K562 (cell line): ENCODE measurements around the gene ATF3. TPM values are rescaled to one million over a fixed set of nuclear protein-coding genes. Genes with fewer than 3 reads are reported as not detected.

ENCODE experiments used
- BCL6 ChIP-seq: fragments of 250-450 bp; sonication (Bioruptor Pico); IDR thresholded peaks from 2 replicates; pipeline ENCODE4 v1.4.0; 2020
- CCAR2 ChIP-seq: fragments of 200-400 bp; formaldehyde crosslinking; IDR thresholded peaks from 2 replicates; pipeline ENCODE4 v1.6.1; 2017; ENCODE audit warnings: mild to moderate bottlenecking, low read depth, low read length
- CEBPG ChIP-seq, 3 experiments: fragments of 200-800 bp in 1 of 3; sonication (Bioruptor generic) in 1 of 3; sonication (generic) in 1 of 3; formaldehyde crosslinking in 1 of 3; IDR thresholded peaks in 2 of 3; conservative IDR thresholded peaks in 1 of 3; 2 replicates each; pipeline versions ENCODE4 v1.6.1 to v1.8.0; 2016 to 2022; ENCODE audit warnings: missing compliant biosample characterization in 2 of 3, missing genetic modification characterization in 2 of 3, mild to moderate bottlenecking in 1 of 3, missing genetic modification reagents in 1 of 3
- FOS ChIP-seq: IDR thresholded peaks from 3 replicates; pipeline ENCODE4 v1.6.1; 2011; ENCODE audit not compliant: insufficient read length; ENCODE audit errors: extremely low read depth
- FOSL1 ChIP-seq: fragments of 200-800 bp; sonication (Bioruptor generic); conservative IDR thresholded peaks from 2 replicates; pipeline ENCODE4 v1.6.1; 2016; ENCODE audit warnings: missing genetic modification characterization, missing compliant biosample characterization
- GTF2B ChIP-seq: IDR thresholded peaks from 2 replicates; pipeline ENCODE4 v1.6.1; 2011; ENCODE audit not compliant: insufficient read length; ENCODE audit errors: extremely low read depth
- HMBOX1 ChIP-seq: sonication (generic); IDR thresholded peaks from 2 replicates; pipeline ENCODE4 v1.6.1; 2016
- KDM1A ChIP-seq, 2 experiments: fragments of 450-650 bp; IDR thresholded peaks; 2 replicates each; pipeline ENCODE4 v1.6.1; 2016; ENCODE audit warnings: mild to moderate bottlenecking in 2 of 2
- MAFK ChIP-seq: IDR thresholded peaks from 2 replicates; pipeline ENCODE4 v1.6.1; 2011; ENCODE audit warnings: low read length, improper control_type of control experiment
- MEF2D ChIP-seq: conservative IDR thresholded peaks from 2 replicates; pipeline ENCODE4 v1.6.1; 2016; ENCODE audit warnings: low read depth, missing genetic modification characterization, missing compliant biosample characterization
- PHB2 ChIP-seq: fragments of 450-650 bp; IDR thresholded peaks from 2 replicates; pipeline ENCODE4 v1.6.1; 2017; ENCODE audit warnings: low read depth
- PHF21A ChIP-seq: fragments of 450-650 bp; IDR thresholded peaks from 2 replicates; pipeline ENCODE4 v1.6.1; 2017; ENCODE audit warnings: low read depth, borderline replicate concordance
- PPARD ChIP-seq: fragments of 250-450 bp; sonication (Bioruptor Pico); IDR thresholded peaks from 2 replicates; pipeline ENCODE4 v1.8.0; 2022; ENCODE audit warnings: inconsistent platforms, mild to moderate bottlenecking, moderate library complexity
- PYGO2 ChIP-seq: fragments of 450-650 bp; IDR thresholded peaks from 2 replicates; pipeline ENCODE4 v1.6.1; 2016; ENCODE audit warnings: mild to moderate bottlenecking, missing genetic modification characterization, moderate library complexity, missing compliant biosample characterization
- SETDB1 ChIP-seq: IDR thresholded peaks from one replicate; pipeline ENCODE4 v1.6.1; 2012; ENCODE audit warnings: low read length, control low read depth, inconsistent platforms
- SIRT6 ChIP-seq: IDR thresholded peaks from one replicate; pipeline ENCODE4 v1.6.1; 2012; ENCODE audit warnings: low read depth, mild to moderate bottlenecking, control low read depth, inconsistent platforms, low read length, moderate library complexity
- SNRNP70 ChIP-seq: fragments of 200-400 bp; formaldehyde crosslinking; optimal IDR thresholded peaks from 2 replicates; pipeline ENCODE3; 2017; ENCODE audit warnings: low read depth, low read length
- SP1 ChIP-seq: sonication (generic); formaldehyde crosslinking; IDR thresholded peaks from 2 replicates; pipeline ENCODE4 v1.8.1; 2022; ENCODE audit warnings: mild to moderate bottlenecking, missing genetic modification reagents
- polyA plus RNA-seq, 8 experiments: library from polyadenylated mRNA; depleted of rRNA in 4 of 8; stranded (reverse) in 5 of 8; unstranded in 3 of 8; fragments of >200 nt; fragmentation: Nextera tagmentation in 2 of 8; fragmentation: Illumina TruSeq in 1 of 8; extraction: Ambion mirVana in 2 of 8; extraction: Trizol in 1 of 8; gene quantifications; 2 replicates each; pipeline versions ENCODE4 v1.2.1 to v1.2.3, GENCODE V29; 2011 to 2014; ENCODE audit warnings: inconsistent platforms in 1 of 8, missing spikeins in 1 of 8
- total RNA-seq, 7 experiments: library from RNA; depleted of rRNA in 6 of 7; stranded (reverse); fragments of >200 nt in 6 of 7; fragmentation: Illumina TruSeq in 2 of 7; extraction: Trizol in 2 of 7; gene quantifications; 2 replicates each; pipeline versions ENCODE4 v1.2.1 to v1.2.3, GENCODE V29; 2011 to 2021; ENCODE audit warnings: low replicate concordance in 1 of 7
- TF ChIP-seq, protein P1 (sequence below): fragments of 450-650 bp; conservative IDR thresholded peaks from 2 replicates; pipeline ENCODE4 v1.6.1; 2016; ENCODE audit warnings: missing genetic modification characterization, low read depth, mild to moderate bottlenecking, control low read depth, missing compliant biosample characterization
- TF ChIP-seq, protein P2 (sequence below): fragments of 250-450 bp; sonication (Bioruptor Pico); IDR thresholded peaks from 2 replicates; pipeline ENCODE4 v1.8.0; 2022; ENCODE audit warnings: moderate library complexity, mild to moderate bottlenecking, inconsistent platforms
- TF ChIP-seq, protein P3 (sequence below): fragments of 450-650 bp; conservative IDR thresholded peaks from 2 replicates; pipeline ENCODE4 v1.6.1; 2016; ENCODE audit warnings: missing genetic modification characterization, low read depth, mild to moderate bottlenecking, missing compliant biosample characterization, moderate library complexity
- TF ChIP-seq, protein P4 (sequence below): fragments of 450-650 bp; formaldehyde crosslinking; IDR thresholded peaks from 2 replicates; pipeline ENCODE4 v1.4.0; 2020; ENCODE audit warnings: mild to moderate bottlenecking

ATF3 gene
- total and polyA plus RNA-seq, 9 of the 15 experiments (the other 6 are each of a cell fraction or from before 2014, with no cell fraction given): 3.5 to 28.2 (median 19.8) TPM

GRCh38 chr1:212645546-212646543 is 37.3 kb downstream of the ATF3 start (continued):
- TF ChIP-seq CEBPG (CRISPR knock-in tag; IDR thresholded peaks at IDR 0.05): no peak
- peak; percentile 26 to 51; a peak in 2 of 4 replicates for TF ChIP-seq CEBPG (tag; conservative IDR thresholded peaks at IDR 0.05 in 1 of 2, IDR thresholded peaks at IDR 0.05 in 1 of 2)
- 0 out of 2 replicates have a peak, but pooled peaks have one; percentile 31 for TF ChIP-seq SP1
- TF ChIP-seq BCL6: no peak
- no peak for TF ChIP-seq PHB2
- TF ChIP-seq, protein P1, sequence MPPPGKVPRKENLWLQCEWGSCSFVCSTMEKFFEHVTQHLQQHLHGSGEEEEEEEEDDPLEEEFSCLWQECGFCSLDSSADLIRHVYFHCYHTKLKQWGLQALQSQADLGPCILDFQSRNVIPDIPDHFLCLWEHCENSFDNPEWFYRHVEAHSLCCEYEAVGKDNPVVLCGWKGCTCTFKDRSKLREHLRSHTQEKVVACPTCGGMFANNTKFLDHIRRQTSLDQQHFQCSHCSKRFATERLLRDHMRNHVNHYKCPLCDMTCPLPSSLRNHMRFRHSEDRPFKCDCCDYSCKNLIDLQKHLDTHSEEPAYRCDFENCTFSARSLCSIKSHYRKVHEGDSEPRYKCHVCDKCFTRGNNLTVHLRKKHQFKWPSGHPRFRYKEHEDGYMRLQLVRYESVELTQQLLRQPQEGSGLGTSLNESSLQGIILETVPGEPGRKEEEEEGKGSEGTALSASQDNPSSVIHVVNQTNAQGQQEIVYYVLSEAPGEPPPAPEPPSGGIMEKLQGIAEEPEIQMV: no peak
- no peak for TF ChIP-seq PYGO2 (tag)
- TF ChIP-seq MEF2D (tag): no peak
- TF ChIP-seq, protein P2, sequence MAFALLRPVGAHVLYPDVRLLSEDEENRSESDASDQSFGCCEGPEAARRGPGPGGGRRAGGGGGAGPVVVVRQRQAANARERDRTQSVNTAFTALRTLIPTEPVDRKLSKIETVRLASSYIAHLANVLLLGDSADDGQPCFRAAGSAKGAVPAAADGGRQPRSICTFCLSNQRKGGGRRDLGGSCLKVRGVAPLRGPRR (CRISPR knock-in tag): no peak
- TF ChIP-seq, protein P3, sequence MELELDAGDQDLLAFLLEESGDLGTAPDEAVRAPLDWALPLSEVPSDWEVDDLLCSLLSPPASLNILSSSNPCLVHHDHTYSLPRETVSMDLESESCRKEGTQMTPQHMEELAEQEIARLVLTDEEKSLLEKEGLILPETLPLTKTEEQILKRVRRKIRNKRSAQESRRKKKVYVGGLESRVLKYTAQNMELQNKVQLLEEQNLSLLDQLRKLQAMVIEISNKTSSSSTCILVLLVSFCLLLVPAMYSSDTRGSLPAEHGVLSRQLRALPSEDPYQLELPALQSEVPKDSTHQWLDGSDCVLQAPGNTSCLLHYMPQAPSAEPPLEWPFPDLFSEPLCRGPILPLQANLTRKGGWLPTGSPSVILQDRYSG: no peak
- TF ChIP-seq MAFK: peak; percentile 28; the same call in 1 of the 2 replicates
- TF ChIP-seq SNRNP70: no peak
- no peak for TF ChIP-seq PHF21A
- TF ChIP-seq PPARD (CRISPR knock-in tag): no peak
- TF ChIP-seq GTF2B: no peak
- TF ChIP-seq FOSL1 (tag): no peak
- TF ChIP-seq KDM1A (IDR thresholded peaks at IDR 0.05): no peak
- TF ChIP-seq, protein P4, sequence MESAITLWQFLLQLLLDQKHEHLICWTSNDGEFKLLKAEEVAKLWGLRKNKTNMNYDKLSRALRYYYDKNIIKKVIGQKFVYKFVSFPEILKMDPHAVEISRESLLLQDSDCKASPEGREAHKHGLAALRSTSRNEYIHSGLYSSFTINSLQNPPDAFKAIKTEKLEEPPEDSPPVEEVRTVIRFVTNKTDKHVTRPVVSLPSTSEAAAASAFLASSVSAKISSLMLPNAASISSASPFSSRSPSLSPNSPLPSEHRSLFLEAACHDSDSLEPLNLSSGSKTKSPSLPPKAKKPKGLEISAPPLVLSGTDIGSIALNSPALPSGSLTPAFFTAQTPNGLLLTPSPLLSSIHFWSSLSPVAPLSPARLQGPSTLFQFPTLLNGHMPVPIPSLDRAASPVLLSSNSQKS (CRISPR knock-in tag): no peak
- TF ChIP-seq FOS: no peak
- TF ChIP-seq HMBOX1: no peak
- no peak for TF ChIP-seq SETDB1
- TF ChIP-seq SIRT6: no peak
- TF ChIP-seq CCAR2: no peak
